HG03196 (cell line): Measurements from ENCODE around the gene ZNF80.

Source experiments
- ATAC-seq: cut with Tn5 transposase; IDR thresholded peaks from one replicate; pipeline ENCODE4 v1.9.1; 2021; ENCODE audit not compliant: unreplicated experiment

ZNF80 gene

DNA sequence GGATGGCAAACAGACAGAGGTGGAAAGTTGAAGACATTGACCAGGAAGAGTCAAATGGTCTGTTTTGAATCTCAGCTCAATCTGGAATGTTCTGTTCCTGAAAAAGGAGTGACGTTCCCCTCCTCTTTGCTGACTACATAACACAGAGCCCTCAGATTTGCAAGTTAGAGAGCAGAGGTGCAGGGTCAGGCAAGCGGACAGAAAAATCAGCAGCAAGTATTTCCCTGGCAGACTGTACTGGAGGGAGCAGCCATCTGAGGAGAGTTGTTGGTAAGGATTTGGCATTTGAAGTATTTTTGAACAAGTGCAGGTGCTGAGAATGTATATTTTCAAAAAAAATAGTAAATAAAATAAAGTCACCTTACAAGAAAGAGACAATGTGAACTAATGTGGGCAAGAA is 17.6 kb downstream of the ZNF80 start:
- ATAC-seq: no peak

DNA sequence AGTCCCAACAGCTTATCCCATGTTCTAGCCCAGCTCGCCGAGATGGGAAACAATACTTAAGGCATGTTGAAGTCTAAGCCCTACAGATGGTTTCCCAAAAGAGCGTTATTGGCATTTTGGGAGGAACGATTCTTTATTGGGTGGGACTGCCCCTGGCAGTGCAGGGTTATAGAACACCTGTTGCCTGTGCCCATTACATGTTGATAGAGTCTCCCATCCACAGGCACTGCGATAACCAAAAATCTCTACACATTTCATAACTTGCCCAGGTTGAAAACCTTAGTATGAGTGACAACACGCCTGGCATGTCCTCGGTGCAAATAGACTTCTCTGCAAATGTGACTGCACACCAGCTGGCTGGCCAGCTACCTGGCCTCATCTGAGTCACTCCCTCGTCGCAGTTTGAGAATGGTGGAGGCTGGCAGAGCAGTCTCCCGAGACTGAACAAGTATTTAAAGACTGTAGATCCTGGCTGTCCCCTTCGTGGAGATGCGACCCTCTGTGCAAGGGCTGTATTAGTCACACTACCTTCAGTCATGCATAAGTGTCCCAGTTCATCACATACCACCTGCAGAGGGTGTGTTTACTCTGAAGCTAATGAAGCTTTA is 18.7 kb downstream of the ZNF80 start:
- ATAC-seq: no peak

DNA sequence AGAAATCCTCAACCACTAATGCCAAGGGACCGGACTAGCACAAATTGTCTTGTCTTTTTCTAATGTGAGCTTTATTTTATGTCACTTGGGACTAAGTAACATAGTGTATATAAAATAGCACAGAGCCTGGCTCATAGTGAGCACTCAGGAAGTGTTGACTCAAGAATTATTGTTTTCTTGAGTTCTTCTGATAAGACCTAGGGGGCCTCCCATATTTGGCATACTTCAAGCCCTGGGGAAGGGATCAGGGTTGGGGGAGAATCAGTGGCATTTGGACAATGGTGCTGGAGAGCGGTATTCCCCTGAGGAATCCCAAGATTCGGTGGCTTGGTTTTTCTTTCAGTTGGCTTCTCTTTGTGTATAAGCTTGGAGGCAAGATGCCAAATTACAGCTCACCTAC is 19.4 kb downstream of the ZNF80 start:
- no peak for ATAC-seq

DNA sequence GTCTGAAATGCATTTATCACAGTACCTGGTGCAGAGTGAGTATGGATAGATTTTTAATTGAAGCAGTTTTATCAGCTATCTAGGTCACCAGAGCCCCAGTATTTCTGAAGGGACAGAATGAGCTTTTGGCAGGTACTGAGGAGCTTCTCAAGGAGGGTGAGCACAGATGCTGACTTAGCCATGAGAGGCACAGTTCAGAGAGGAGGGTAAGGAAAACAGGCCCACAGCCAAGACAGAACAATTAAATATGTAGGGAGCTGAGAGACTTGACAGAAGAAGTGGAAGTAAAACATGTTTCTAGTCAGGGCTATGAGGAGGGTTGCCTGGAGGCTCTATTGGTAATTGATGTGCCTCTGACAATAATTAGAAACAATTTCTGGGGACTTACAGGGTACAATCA is 20.1 kb downstream of the ZNF80 start:
- ATAC-seq: no peak

DNA sequence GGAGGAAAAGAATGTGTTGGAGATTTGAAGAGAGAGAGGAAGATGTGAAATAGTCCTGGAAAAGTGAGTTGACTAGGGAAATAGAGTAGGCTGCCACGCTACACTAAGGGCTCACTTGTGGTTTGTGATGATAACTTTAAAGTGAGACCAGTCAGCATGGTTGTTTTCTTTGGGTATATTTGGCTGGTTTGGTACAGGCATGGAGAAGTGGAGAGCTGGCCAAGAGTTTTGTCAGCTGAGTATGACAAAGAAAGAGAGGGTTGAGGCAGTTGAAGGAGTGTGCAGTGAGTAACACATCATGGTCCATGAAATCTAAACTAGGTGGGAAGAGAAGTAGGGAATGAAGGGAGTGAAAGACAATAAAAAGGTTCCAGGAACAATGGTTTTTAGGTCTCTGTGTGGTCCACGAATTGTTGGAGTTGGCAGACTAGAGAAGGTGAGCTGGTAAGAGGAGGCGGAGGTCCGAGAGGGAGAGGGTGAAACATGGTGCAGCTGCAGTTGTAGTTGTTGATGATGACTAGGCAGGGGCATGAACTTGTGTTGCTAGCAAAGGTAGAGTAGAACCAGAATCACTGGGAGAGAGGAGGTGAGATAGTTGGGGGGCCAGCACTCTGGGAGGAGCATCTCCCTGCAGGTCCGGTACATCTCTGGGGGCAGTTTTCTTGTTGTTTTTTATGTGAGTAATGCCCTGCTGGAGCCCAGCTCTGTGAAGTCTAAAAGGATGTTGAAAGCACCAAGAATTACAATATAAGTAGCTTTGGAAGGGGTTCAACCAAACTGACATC is 21.0 kb downstream of the ZNF80 start:
- no peak for ATAC-seq

DNA sequence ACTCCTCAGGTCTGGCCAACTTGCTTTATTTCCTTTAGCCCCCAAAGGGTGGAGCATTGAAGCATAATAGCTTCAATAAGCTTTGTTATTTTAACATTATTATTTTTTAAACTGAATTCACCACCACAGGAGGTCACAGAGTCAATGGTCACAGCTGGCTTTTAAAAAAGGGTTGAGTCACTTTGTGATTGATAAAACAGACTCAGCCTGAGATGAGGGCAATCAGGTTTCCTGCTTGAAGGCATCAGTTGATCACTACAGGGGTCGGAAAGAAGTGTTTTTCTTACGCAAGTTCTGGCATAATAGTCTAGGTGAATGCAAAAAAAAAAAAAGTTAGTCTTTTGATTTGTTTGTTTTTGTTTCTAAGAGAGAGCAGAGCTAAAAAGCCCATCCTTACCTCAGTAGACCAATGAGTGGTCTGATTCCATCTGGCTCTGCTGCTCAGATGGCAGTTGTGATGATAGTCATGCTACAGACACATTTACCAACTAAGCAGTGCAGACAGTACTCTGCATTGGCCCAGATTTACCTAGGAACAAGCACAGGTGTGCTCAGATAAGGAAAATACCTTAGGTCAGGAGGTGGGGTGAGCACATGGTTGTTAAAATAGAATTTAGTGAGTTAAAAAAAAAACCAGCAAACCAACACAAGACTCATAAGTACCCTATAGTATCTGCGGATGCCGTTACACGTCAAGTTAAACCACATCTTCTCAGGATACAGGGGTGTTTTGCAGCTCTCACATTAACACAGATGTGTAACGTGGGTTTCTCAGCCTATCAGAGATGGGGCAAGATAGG is 22.6 kb downstream of the ZNF80 start:
- no peak for ATAC-seq

DNA sequence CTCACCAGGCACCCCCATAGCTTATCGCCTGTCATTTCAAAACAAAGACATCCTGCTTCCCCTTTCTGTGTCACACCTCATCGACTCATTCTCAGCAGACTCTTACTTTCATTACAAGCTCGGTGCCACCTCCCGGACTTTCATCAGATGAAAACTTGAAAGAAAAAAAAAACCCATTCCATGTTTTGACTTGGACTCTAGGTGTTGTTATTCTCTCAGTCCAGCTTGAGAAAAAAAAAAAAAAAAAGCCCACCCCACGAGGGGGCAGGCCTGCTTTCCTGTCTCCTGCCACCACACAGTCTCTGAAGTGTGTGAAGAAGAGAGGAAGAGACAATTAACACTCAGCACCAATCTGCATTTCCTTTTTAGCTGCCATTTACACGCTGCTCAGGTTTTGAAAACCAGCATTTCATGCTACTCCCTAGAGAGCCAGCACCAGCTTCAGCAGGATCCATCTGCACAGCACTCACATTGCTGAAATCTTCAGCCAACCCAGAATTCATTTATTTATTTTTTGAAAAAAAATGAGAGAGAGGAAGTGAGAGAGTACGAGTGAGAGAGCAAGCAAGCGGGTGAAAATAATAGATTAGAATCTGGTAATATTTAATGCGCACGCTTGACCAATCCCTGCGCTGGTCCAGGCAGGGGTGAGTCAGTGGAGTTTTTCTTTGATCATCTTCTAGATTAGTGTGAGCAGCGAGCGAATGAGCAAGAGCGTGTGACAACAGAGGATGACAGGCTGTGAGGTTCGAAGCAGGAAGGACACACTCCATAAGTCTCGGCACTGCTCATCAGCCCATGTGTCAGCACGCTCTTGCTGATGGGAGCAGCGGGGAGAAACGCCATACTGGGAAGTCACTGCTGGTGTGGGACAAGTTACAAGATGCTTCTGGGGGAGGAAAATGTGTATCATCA is 23.5 kb downstream of the ZNF80 start:
- ATAC-seq: peak; percentile 82

DNA sequence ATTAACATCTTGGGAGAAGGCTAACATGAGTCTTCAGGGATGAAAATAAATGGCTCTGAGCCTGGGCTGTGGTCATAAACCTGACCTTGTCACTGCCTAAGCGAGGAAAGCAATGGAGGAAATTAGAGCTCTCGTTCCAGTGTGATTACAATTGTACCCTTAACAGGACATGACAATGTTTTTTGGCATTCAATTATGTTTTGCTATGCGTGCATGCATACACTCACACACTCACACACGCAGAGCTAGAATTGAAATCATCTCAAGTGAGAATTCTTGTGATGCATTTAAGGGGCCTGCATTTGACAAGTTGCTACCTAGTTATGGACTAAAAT is 24.1 kb downstream of the ZNF80 start:
- peak; percentile 6 for ATAC-seq

DNA sequence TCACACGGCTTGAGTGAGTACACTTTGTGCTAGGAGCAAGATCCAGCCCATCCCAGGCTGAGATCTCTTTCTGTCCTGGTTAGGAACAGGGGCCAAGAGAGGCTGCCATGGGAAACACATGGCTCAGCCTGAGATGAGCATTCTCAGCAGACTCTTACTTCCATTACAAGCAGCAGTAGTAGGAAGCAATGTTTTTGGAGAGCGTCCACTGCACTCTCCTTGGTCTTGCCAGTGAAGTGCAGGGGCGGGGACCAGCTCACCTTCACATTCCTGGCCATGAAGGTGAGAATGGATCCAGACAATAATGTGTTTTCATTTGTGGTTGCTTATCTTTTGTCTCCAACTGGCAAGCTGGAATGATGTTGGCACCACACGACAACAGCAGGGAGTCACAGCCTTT is 24.7 kb downstream of the ZNF80 start:
- ATAC-seq: no peak

DNA sequence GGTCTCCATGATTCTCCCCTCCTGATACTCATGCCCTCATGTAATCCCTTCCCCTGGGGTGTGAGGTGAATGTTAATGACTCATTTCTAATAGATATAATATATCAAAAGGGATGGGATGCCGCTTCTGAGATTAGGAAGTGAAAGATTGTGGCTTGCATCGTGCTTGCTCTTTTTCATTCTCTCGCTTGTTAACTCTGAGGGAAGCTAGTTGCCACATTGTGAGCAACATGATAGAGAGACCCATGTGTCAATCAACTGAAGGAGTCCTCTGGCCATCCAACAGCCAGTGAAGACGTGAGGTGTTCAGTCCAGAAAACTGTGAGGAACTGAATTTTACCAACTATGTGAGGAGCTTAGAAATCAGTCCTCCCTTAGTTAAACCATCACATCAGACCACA is 29.6 kb downstream of the ZNF80 start:
- peak; percentile 74 for ATAC-seq

DNA sequence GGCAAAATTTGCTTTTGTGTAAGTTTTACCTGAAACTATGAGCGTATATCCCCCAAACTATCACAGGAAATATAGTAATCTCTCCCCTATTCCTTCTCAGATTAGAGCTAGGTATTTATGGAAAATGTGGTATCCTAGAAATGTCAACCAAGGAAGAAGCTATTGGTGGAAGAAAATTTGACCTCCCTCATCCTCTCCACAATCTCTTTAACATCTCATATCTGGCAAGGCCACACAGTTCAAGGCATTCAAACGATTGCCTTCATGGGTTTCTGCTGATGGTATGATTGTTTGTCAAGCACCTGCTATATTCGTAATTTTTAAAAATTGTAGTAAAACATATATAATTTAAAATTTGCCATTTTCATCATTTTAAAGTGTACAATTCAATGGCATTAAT is 31.0 kb downstream of the ZNF80 start:
- ATAC-seq: no peak

DNA sequence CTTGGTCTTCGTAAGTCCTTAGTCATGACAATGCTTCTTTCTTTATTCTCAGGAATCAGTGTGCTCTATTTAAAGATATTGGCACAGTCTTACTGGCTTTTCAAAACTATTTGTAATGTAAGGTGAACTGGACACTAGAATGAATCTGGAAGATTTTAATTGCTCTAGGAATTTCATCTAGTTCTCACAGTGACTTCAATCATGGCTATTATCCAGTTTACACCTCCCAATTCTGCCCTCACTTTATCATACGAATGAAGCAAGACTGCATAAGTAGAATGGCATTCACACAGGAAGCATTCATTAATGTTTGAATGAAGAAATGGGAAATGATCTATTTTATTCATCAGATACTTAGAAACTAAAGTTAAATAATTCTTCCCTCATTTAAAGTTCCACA is 31.8 kb downstream of the ZNF80 start:
- no peak for ATAC-seq

DNA sequence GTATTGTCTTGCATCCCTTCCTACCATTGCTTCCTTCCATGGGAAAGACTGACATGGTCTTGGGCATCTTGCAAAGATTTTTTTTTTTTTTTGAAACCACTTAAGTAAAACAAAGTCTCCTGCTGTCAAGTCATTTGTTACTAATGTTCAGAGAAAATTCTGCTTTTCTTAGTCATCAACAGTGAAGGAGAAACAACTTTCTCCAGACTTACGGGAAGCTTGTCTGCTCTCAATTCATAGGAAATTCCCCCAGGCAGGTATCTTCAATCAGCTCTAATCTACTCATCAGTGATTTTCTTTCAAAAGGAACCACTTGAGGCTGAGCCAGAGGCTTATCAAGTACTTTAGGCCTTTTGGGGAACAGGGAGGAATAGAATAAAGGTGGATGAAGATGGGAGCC is 42.6 kb downstream of the ZNF80 start:
- no peak for ATAC-seq

DNA sequence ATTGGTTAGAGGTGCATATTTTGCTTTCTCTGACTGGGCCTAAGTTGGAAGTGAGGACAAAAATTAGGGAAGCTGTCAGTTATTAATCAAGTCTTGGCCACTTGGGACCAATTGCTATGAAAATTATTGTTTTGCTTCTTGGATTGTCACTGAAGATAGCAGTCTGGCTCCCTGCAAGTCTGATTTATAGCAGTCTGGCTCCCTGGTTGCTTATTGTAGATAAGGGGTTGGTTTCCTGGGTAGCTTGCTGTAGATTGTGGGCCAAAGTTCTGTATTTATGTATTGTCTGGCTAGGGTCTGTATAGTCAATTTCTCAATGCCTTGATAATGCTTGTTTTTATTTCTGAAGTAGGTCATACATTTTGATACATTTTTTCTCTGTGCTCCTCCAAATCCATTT is 45.2 kb downstream of the ZNF80 start:
- ATAC-seq: no peak

DNA sequence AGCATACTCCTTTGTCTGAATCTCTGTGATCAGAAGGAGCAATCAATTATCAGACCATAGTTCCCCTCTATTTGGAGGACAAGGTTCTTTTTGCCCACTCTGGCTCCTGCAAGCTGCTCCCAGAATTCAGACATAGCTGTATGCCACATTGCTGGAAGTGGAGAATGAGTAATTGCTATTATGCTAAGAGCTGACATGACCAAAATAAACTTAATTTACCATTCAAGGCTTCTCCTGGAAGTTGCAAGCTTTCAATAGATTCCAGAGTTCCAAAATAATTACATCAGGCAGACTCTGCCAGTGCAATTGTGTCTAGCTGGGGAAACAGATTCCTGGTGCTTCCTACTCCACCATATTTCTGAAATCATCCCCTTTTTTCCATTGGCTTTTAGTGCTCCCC is 50.9 kb downstream of the ZNF80 start:
- ATAC-seq: no peak
